Heart left ventricle (tissue), 13 donors: ENCODE data around the gene KANSL1.

Experiments
- CTCF ChIP-seq, 12 donors: fragments of 200-600 bp; sonication (generic) in 4 of 12; IDR thresholded peaks; one replicate each; pipeline versions ENCODE4 v1.5.0 to v1.8.0; 2018 to 2022; ENCODE audit warnings: antibody characterized with exemption in 12 of 12, mild to moderate bottlenecking in 5 of 12
- POLR2A ChIP-seq, 2 donors: fragments of 450-650 bp; IDR thresholded peaks; one replicate each; pipeline ENCODE4 v1.6.1; 2017; ENCODE audit warnings: antibody characterized with exemption in 2 of 2, mild to moderate bottlenecking in 2 of 2, moderate library complexity in 2 of 2
- donor health status: ischemic (EF 13 %, LVEDD 7.1; RV severe dilation, severe dysfunction).
- donor health status: DM: no; HTN: yes; CAD: no.
- donor health status: DM: no; HTN: no; CAD: no.
- donor health status: ischemic (EF 25% LVEDD 6.9; RV normal size, moderate dysfunction).
- donor health status: ischemic (EF 25% LVEDD 5.7; RV mildly dilated, moderate dysfunction).
- donor health status: ischemic (EF 35%, LVEDD 5.7; RV mildly dilated, moderate dysfunction).
- donor health status: nonischemic (EF 11% LVEDD 7.7; RV severe dilation, severe dysfunction).
- donor health status: DM: yes; HTN: yes; CAD: no.
- donor health status: PGD.
- donor health status: ischemic (EF 29% LVEDD 5.4; RV normal size, mild dysfunction).
- donor health status: nonischemic (EF 23%, LVEDD 6.1; RV moderate dilation, normal function).

GRCh38 chr17:46100590-46100989 is 92.6 kb downstream of the KANSL1 start:
- TF ChIP-seq POLR2A (IDR thresholded peaks at IDR 0.05) (no peak), CTCF (IDR thresholded peaks at IDR 0.05) (no peak)
